PFSK-1 (cell line): ENCODE measurements around the gene SYTL3.

ENCODE experiments used
- FOXP2 ChIP-seq: optimal IDR thresholded peaks from 2 replicates; pipeline ENCODE3; 2011; ENCODE audit warnings: borderline replicate concordance, control low read depth, inconsistent platforms; ENCODE audit not compliant: insufficient read depth; ENCODE audit errors: extremely low read length, extremely low read depth
- POLR2AphosphoS5 ChIP-seq: IDR thresholded peaks from 2 replicates; pipeline ENCODE4 v1.6.1; 2012; ENCODE audit warnings: low read depth, mild to moderate bottlenecking, control low read depth, low read length, moderate library complexity
- SIN3A ChIP-seq: IDR thresholded peaks from 2 replicates; pipeline ENCODE4 v1.6.1; 2012; ENCODE audit warnings: mild to moderate bottlenecking, low read length, moderate library complexity, borderline replicate concordance; ENCODE audit not compliant: insufficient read depth
- TAF1 ChIP-seq: IDR thresholded peaks from 2 replicates; pipeline ENCODE4 v1.6.1; 2012; ENCODE audit warnings: low read length, control low read depth, borderline replicate concordance; ENCODE audit not compliant: insufficient read depth
- TF ChIP-seq, protein P1 (sequence below), 2 experiments: IDR thresholded peaks; 2 replicates each; pipeline versions ENCODE4 v1.6.1 to v1.8.0; 2011 to 2012; ENCODE audit warnings: low read depth in 2 of 2, low read length in 2 of 2, control low read depth in 1 of 2, inconsistent platforms in 1 of 2, mild to moderate bottlenecking in 1 of 2, moderate library complexity in 1 of 2; ENCODE audit not compliant: insufficient read depth in 1 of 2

The SYTL3 gene

DNA sequence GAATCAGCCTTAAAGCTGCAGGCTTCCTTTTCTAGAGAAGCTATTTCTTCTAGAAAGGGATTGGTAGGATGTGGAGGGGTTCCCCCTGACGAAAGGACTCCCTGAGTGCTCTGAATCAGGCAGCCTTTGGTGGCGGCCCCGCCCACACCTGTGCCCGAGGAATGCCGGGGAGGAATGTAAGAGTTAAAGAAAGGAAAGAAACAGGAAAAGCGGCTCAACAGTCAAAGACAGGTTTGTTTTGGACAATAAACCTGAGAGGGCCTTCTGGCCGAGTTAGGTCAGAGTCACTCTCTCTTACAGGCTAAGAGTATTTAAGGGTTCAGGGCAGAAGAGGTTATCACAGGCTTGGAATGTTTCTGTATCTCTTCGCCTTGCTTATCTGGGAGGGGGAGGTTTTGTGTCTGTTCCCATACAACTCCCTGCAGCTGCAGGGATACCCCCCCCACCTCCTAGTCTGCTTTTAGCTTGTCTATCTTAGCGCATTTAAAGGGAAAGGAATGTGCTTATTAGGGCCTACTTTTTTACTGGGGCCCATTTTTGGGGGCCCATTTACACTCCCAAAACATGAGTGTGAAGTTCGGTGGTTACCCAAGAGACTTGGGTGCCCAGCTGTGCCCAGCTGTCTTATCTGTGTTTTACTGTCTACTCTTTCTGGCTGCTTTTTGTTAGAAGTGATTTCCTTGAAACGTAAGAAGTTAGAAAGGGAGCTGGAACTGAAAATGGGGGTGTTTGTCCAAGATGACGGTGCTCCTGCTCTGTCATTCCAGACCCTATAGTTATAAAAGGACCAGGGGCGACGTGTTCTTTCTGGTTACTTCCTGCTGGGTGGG lies 38.1 kb upstream of the SYTL3 start:
- no peak for TF ChIP-seq FOXP2
- TF ChIP-seq, protein P1, sequence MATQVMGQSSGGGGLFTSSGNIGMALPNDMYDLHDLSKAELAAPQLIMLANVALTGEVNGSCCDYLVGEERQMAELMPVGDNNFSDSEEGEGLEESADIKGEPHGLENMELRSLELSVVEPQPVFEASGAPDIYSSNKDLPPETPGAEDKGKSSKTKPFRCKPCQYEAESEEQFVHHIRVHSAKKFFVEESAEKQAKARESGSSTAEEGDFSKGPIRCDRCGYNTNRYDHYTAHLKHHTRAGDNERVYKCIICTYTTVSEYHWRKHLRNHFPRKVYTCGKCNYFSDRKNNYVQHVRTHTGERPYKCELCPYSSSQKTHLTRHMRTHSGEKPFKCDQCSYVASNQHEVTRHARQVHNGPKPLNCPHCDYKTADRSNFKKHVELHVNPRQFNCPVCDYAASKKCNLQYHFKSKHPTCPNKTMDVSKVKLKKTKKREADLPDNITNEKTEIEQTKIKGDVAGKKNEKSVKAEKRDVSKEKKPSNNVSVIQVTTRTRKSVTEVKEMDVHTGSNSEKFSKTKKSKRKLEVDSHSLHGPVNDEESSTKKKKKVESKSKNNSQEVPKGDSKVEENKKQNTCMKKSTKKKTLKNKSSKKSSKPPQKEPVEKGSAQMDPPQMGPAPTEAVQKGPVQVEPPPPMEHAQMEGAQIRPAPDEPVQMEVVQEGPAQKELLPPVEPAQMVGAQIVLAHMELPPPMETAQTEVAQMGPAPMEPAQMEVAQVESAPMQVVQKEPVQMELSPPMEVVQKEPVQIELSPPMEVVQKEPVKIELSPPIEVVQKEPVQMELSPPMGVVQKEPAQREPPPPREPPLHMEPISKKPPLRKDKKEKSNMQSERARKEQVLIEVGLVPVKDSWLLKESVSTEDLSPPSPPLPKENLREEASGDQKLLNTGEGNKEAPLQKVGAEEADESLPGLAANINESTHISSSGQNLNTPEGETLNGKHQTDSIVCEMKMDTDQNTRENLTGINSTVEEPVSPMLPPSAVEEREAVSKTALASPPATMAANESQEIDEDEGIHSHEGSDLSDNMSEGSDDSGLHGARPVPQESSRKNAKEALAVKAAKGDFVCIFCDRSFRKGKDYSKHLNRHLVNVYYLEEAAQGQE (IDR thresholded peaks at IDR 0.05; ENCODE audit: insufficient read depth in 1 of 2, low read depth in 2 of 2, low read length in 2 of 2): no peak
- TF ChIP-seq POLR2AphosphoS5: no peak
- TF ChIP-seq TAF1: no peak
- TF ChIP-seq SIN3A: no peak

GRCh38 chr6:158619922-158620801 lies 29.7 kb upstream of the SYTL3 start:
- no peak for TF ChIP-seq TAF1
- no peak for TF ChIP-seq FOXP2
- TF ChIP-seq POLR2AphosphoS5: no peak
- TF ChIP-seq, protein P1 (IDR thresholded peaks at IDR 0.05; ENCODE audit: insufficient read depth in 1 of 2, low read depth in 2 of 2, low read length in 2 of 2): no peak
- TF ChIP-seq SIN3A: no peak

GRCh38 chr6:158620963-158621693 lies 28.7 kb upstream of the SYTL3 start:
- TF ChIP-seq, protein P1 (IDR thresholded peaks at IDR 0.05; ENCODE audit: insufficient read depth in 1 of 2, low read depth in 2 of 2, low read length in 2 of 2): no peak
- TF ChIP-seq SIN3A (no peak), TAF1 (no peak), FOXP2 (no peak), POLR2AphosphoS5 (no peak)

DNA sequence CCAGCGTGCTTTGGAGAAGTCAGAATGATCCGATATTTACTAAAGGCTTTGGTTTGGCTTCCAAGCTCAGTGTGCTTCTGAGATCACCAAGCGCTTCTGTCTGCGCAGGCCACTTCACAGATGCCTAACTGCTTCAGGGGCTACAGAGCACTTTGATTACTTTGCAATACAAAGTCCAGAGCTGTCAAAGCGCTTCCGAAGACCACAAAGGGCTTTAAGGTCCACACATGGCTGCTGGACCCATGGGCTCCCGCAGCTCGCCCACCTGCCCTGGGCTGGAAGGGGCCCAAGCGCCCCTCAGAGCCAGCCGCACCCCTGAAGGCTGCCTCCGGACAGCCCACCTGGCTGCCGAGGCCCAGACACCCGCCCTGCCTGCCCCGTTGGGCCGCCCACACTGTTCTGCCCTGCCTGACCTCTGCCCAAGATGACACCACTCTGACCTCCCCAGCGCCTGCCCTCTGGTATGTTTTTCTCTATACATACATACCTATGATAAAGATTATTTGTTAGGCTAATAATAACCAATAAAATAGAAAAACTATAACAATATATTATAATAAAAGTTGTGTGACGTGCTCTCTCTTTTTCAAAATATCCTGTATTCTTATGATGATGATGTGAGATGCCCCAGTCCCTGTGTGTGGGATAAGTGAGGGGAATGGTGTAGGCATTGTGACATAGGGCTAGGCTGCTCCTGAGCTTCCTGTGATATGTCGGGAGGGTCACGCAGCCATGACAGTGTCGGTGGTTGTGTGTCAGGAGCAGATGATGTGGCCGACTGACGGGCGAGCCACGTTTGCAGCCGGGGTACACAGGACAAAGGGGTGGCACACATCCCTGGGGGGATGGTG lies 27.9 kb upstream of the SYTL3 start:
- TF ChIP-seq SIN3A (no peak), TAF1 (no peak), FOXP2 (no peak), POLR2AphosphoS5 (no peak)
- TF ChIP-seq, protein P1 (IDR thresholded peaks at IDR 0.05; ENCODE audit: insufficient read depth in 1 of 2, low read depth in 2 of 2, low read length in 2 of 2): no peak
